HFFc6 (cell line): ENCODE data around the gene SEMA6A. TPM values are rescaled to one million over a fixed set of nuclear protein-coding genes. Genes with fewer than 3 reads are reported as not detected.

Experiments used
- DNase-seq: peaks from one replicate; pipeline ENCODE4 v3.0.0-alpha.2; 2018
- H3K27ac Mint-ChIP-seq: 2 replicates; pipeline ENCODE4 v1.8.0; 2020; ENCODE audit warnings: mild to moderate bottlenecking, mixed read lengths
- H3K27me3 Mint-ChIP-seq: 2 replicates; pipeline ENCODE4 v1.8.0; 2021; ENCODE audit warnings: mild to moderate bottlenecking, moderate library complexity, mixed read lengths; ENCODE audit not compliant: insufficient read depth
- H3K36me3 Mint-ChIP-seq: 2 replicates; pipeline ENCODE4 v1.8.0; 2021; ENCODE audit warnings: low read depth, mixed read lengths
- H3K4me1 Mint-ChIP-seq: 2 replicates; pipeline ENCODE4 v1.8.0; 2020; ENCODE audit warnings: low read depth, mixed read lengths
- H3K4me3 Mint-ChIP-seq: 2 replicates; pipeline ENCODE4 v1.8.0; 2020; ENCODE audit warnings: mild to moderate bottlenecking, moderate library complexity, mixed read lengths
- H3K9me3 Mint-ChIP-seq: 2 replicates; pipeline ENCODE4 v1.8.0; 2020; ENCODE audit warnings: mild to moderate bottlenecking, mixed read lengths
- CTCF ChIP-seq: fragments of 200-600 bp; sonication (generic); IDR thresholded peaks from 2 replicates; pipeline ENCODE4 v1.5.0; 2021; ENCODE audit warnings: antibody characterized with exemption, mild to moderate bottlenecking
- total RNA-seq, 6 experiments: library from RNA; stranded (reverse); fragmentation: NEBNext Ultra II Directional; extraction: Animal tissue kit (Norgen Biotek cat#: 25700); gene quantifications; 2 replicates in 1 of 6; 3 replicates in 5 of 6; pipeline ENCODE4 v1.2.3, GENCODE V29; 2021

SEMA6A gene
- total RNA-seq, 6 experiments from 2014 or later: 0.20 to 0.76 (median 0.44) TPM

DNA sequence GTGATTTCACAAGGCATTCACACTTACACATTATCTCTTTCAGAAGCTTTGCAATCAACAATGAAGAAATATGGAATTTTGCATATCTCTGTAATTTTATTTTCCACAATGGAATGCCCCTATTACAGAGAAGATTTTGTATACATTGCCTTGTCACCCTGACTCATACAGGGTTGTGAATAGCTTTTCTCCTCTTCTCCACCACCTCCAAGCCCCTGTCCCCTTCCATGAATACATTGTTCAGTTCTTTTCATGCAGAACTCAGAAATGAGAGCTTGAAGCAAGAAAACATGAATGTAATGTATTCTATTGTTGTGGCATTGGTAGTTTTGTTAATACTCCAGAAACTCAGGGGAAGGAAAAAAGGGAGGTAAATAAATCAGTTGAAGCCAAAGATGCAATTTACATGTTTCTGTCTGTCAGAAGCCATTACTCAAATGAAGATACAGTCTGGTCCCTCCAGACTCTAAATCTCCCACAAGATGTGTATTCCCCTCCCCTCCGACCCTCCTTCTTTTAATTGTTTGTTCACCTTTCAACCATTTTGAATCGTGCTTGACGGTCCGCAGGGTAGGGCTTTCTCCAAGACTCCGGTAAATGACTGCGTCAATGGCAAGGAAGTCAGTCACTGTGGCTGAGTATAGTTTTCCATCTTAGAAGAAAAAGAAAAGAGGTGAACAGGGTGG is 86.1 kb downstream of the SEMA6A start:
- Mint-ChIP-seq H3K9me3 (no peaks in the 10 kb centered on the region), H3K4me1 (peaks cover 10% of the 10 kb centered on the region), H3K36me3 (no peaks in the 10 kb centered on the region), H3K4me3 (no peak overlapping the region), H3K27me3 (peaks cover 17% of the 10 kb centered on the region), H3K27ac (no peak overlapping the region)
- no peak for TF ChIP-seq CTCF
- no peak for DNase-seq

DNA sequence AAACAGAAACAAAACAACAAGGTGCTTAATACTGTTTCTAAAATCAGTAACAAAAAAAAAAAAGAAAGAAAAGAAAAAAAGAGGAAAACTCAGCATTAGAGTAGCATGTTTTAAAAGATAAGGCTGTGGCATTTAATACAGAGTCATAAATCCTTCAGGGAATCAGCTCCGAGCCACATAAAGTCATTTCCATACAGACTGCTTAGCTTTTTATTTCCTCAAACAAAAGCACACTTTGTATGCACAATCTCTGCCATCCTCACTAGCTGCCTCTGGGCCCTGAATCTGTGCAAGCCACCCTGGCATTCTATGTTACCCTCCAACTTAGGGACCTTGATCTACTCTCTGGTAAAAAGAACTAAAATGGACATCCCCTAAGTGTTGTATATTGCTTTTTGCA is 87.6 kb downstream of the SEMA6A start:
- H3K9me3 Mint-ChIP-seq: no peaks in the 10 kb centered on the region
- no peaks in the 10 kb centered on the region for H3K36me3 Mint-ChIP-seq
- no peak overlapping the region for H3K4me3 Mint-ChIP-seq
- no peak for DNase-seq
- H3K4me1 Mint-ChIP-seq: peaks cover 7% of the 10 kb centered on the region
- no peak for TF ChIP-seq CTCF
- H3K27me3 Mint-ChIP-seq: peaks cover 17% of the 10 kb centered on the region
- no peak overlapping the region for H3K27ac Mint-ChIP-seq

DNA sequence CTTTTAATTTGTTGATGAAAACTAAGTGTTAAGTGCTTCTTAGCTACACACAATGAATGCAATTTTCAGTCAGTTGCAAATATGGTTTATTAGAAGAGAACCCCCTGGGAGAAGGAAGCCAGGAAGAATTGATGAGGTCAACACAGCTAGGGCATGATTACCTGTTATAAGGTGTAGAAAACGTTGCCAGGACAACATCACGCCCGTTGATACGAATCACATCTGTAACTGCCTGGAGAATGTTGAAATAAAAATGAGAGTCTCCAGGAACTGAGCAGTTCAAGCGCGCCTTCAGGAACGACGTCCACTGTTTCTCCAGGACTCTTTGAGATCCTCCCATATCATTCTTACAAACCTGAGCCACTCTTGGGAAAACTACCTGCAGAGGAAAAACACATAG is 88.0 kb downstream of the SEMA6A start:
- Mint-ChIP-seq H3K27me3 (peaks cover 17% of the 10 kb centered on the region), H3K27ac (no peak overlapping the region), H3K36me3 (no peaks in the 10 kb centered on the region), H3K4me1 (peaks cover 2% of the 10 kb centered on the region; the same call in 1 of the 2 replicates), H3K9me3 (no peaks in the 10 kb centered on the region), H3K4me3 (no peak overlapping the region)
- DNase-seq: no peak
- TF ChIP-seq CTCF: no peak

DNA sequence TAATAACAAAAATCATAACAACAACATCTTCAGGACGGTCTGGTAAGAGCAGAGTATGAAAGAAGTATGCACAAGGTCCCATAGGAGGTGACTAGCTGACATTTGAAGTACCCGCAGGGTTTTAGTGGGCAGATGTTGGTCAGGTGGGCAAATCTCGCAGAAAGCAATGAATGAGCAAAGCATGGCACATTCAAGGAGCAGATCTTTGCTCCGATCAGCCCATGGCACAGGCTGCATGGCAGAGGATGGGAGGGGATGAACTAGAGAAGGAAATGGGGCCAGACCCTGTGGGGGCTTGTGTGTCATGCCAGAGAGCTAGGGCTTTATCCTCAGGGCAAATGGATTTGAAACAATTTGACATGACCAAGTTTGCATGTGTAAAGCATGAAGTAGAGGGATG is 90.0 kb downstream of the SEMA6A start:
- no peak for TF ChIP-seq CTCF
- Mint-ChIP-seq H3K4me3 (no peak overlapping the region), H3K36me3 (no peaks in the 10 kb centered on the region), H3K4me1 (no peaks in the 10 kb centered on the region), H3K27me3 (peaks cover 14% of the 10 kb centered on the region; the same call in 1 of the 2 replicates), H3K9me3 (no peaks in the 10 kb centered on the region), H3K27ac (no peak overlapping the region)
- no peak for DNase-seq

DNA sequence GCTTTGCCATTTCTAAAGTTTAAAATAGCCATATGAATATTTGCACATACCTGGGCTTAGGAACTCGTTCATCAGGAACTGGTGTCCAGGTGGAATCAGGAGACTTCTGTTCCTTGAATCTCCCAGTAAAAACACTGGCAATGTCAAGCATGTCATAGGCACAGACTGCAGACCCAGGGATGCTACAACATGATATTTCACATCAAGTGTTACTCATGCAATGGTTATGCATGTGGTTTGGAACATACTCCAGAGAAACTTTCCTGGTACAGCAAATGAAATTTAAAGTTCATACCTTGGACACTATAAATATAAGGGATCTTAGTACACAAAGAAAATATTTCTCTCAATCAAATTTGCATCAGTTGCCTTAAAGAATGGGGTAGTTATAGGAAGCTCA is 92.2 kb downstream of the SEMA6A start:
- 0 out of 2 replicates have a peak, but pooled peaks cover 2% of the 10 kb centered on the region for H3K36me3 Mint-ChIP-seq
- H3K27me3 Mint-ChIP-seq: peaks cover 9% of the 10 kb centered on the region; the same call in 1 of the 2 replicates
- H3K27ac Mint-ChIP-seq: no peak overlapping the region
- H3K4me3 Mint-ChIP-seq: no peak overlapping the region
- no peak for TF ChIP-seq CTCF
- peaks cover 2% of the 10 kb centered on the region; the same call in 1 of the 2 replicates for H3K9me3 Mint-ChIP-seq
- H3K4me1 Mint-ChIP-seq: no peaks in the 10 kb centered on the region
- DNase-seq: no peak
